PC-9 (cell line): ENCODE results near the gene XXYLT1. TPM values are rescaled to one million over a fixed set of nuclear protein-coding genes. Genes with fewer than 3 reads are reported as not detected.

ENCODE experiments used
- BruUV-seq: library from RNA; stranded (reverse); fragments of 400-500 nt; replicated peaks from 2 replicates; lab custom pipeline; 2021; lab: Mats Ljungman, UMichigan
- CTCF ChIA-PET: fragments of 300-600 bp; sonication (Branson Sonifier 250); formaldehyde crosslinking; loops from one replicate; lab custom pipeline; 2022; ENCODE audit warnings: antibody characterized with exemption; lab: Charles Lee
- POLR2A ChIA-PET: fragments of 300-600 bp; sonication (Branson Sonifier 250); formaldehyde crosslinking; loops from one replicate; lab custom pipeline; 2022; ENCODE audit warnings: antibody characterized with exemption; ENCODE audit not compliant: unreplicated experiment; lab: Charles Lee
- DNase-seq, 2 experiments: peaks; one replicate each; pipeline versions ENCODE4 v3.0.0 to v3.0.0-alpha.2; 2015 to 2022; ENCODE audit warnings: mixed read lengths in 1 of 2
- H2AFZ ChIP-seq: fragments of 200-600 bp; sonication (generic); 2 replicates; pipeline ENCODE4 v1.8.1; 2017; ENCODE audit warnings: antibody characterized with exemption
- H3F3A ChIP-seq: fragments of 200-600 bp; sonication (generic); 2 replicates; pipeline ENCODE4 v1.8.1; 2017; ENCODE audit warnings: antibody characterized with exemption, mild to moderate bottlenecking, low read depth; ENCODE audit not compliant: insufficient read depth
- H3K27ac ChIP-seq: fragments of 200-600 bp; sonication (generic); 2 replicates; pipeline ENCODE4 v1.6.1; 2016; ENCODE audit warnings: mixed run types
- H3K27me3 ChIP-seq: fragments of 200-600 bp; sonication (generic); 2 replicates; pipeline ENCODE4 v1.6.1; 2016; ENCODE audit warnings: low read depth, mixed run types; ENCODE audit not compliant: insufficient read depth
- H3K36me3 ChIP-seq: fragments of 200-600 bp; sonication (generic); 2 replicates; pipeline ENCODE4 v1.6.1; 2016; ENCODE audit warnings: low read depth, mixed run types
- H3K4me1 ChIP-seq: fragments of 200-600 bp; sonication (generic); replicated peaks from 2 replicates; pipeline ENCODE4 v1.6.1; 2016; ENCODE audit warnings: mixed run types; ENCODE audit not compliant: insufficient read depth
- H3K4me2 ChIP-seq: fragments of 200-600 bp; sonication (generic); 2 replicates; pipeline ENCODE4 v1.6.1; 2017; ENCODE audit warnings: mixed run types
- H3K4me3 ChIP-seq: fragments of 200-600 bp; sonication (generic); 2 replicates; pipeline ENCODE4 v1.6.1; 2016; ENCODE audit warnings: mixed run types
- H3K79me2 ChIP-seq: fragments of 200-600 bp; sonication (generic); 2 replicates; pipeline ENCODE4 v1.6.1; 2017; ENCODE audit warnings: low read depth, mixed run types
- H3K9me2 ChIP-seq: fragments of 200-600 bp; sonication (generic); 2 replicates; pipeline ENCODE4 v1.8.1; 2017; ENCODE audit warnings: mild to moderate bottlenecking; ENCODE audit not compliant: insufficient read depth
- H3K9me3 ChIP-seq: fragments of 200-600 bp; sonication (generic); 2 replicates; pipeline ENCODE4 v1.8.1; 2016; ENCODE audit warnings: low read depth; ENCODE audit not compliant: insufficient read depth
- H4K20me1 ChIP-seq: fragments of 200-600 bp; sonication (generic); 2 replicates; pipeline ENCODE4 v1.8.1; 2017; ENCODE audit not compliant: insufficient read depth
- EZH2 ChIP-seq: fragments of 200-600 bp; sonication (generic); IDR thresholded peaks from 2 replicates; pipeline ENCODE4 v1.8.0; 2017; ENCODE audit warnings: antibody characterized with exemption, low read depth
- intact Hi-C: fragments of 100-400 bp; cut with micrococcal nuclease; formaldehyde crosslinking; loops from one replicate; pipeline ENCODE4 v1.10.0; 2022; ENCODE audit not compliant: unreplicated experiment
- total RNA-seq: library from RNA; stranded (reverse); gene quantifications from 2 replicates; pipeline ENCODE4 v1.2.3, GENCODE V29; 2021
- TF ChIP-seq, protein P1 (sequence below): fragments of 200-600 bp; sonication (generic); conservative IDR thresholded peaks from 2 replicates; pipeline ENCODE4 v1.6.1; 2017; ENCODE audit warnings: mixed run types, antibody characterized with exemption, mild to moderate bottlenecking, moderate library complexity

The XXYLT1 gene
- total RNA-seq, 1 experiment from 2014 or later = 13.3 TPM

DNA sequence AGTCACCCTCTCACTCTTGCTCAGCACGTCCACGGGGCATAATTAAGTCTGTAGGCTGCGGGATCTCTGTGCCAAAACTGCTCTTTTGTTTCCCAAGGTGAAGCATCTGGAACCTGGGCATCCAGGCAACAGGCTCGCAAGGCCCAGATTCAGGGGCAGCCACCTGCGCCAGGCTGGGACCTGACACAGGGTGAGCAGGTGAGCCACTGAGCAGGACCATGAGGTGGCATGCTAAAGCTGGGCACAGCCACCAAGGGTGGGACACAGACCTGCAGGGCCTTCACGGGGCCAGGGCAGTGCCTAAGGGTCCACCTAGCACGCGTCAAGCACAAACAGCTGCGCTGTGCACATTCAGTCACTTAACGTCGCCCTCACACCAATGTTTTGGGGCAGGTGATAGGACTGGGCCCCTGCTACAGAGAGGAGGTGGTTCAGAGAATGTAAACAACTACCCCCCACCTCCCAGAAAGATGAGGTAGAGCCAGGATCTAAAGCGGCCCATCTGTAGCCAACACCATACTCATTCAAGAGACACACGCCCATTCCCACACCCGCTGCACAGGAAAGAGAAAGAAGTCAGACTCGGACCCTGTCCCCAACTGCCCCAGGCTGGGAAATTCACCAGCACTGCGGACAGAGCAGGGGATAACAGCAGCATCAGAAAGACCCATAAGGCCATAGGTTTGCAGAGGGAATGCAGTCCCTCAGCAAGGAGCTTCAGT lies 16.3 kb downstream of the XXYLT1 start:
- no TSS peak for BruUV-seq
- H3K9me3 ChIP-seq = no peaks in the 10 kb centered on the region
- peaks cover 10% of the 10 kb centered on the region for H3K4me1 ChIP-seq
- peak in 1 of 2 experiments; percentile 24 for DNase-seq
- H4K20me1 ChIP-seq = no peaks in the 10 kb centered on the region; the same call in 1 of the 2 replicates
- no peak overlapping the region for H3K4me2 ChIP-seq
- no peaks in the 10 kb centered on the region for H3K36me3 ChIP-seq
- H3K4me3 ChIP-seq = no peak overlapping the region
- no peaks in the 10 kb centered on the region for H3K27me3 ChIP-seq
- POLR2A ChIA-PET = no interaction called here
- CTCF ChIA-PET = no interaction called here
- H2AFZ ChIP-seq = no peak overlapping the region
- 0 out of 2 replicates have a peak, but pooled peaks cover 12% of the 10 kb centered on the region for H3K79me2 ChIP-seq
- no peaks in the 10 kb centered on the region for H3K9me2 ChIP-seq
- no peaks in the 10 kb centered on the region for H3F3A ChIP-seq
- intact Hi-C loops = loop anchor here (10.0 kb wide), 1 partner anchor 100 kb away; no protein-coding TSS in a partner anchor
- TF ChIP-seq EZH2 = no peak
- TF ChIP-seq, protein P1, sequence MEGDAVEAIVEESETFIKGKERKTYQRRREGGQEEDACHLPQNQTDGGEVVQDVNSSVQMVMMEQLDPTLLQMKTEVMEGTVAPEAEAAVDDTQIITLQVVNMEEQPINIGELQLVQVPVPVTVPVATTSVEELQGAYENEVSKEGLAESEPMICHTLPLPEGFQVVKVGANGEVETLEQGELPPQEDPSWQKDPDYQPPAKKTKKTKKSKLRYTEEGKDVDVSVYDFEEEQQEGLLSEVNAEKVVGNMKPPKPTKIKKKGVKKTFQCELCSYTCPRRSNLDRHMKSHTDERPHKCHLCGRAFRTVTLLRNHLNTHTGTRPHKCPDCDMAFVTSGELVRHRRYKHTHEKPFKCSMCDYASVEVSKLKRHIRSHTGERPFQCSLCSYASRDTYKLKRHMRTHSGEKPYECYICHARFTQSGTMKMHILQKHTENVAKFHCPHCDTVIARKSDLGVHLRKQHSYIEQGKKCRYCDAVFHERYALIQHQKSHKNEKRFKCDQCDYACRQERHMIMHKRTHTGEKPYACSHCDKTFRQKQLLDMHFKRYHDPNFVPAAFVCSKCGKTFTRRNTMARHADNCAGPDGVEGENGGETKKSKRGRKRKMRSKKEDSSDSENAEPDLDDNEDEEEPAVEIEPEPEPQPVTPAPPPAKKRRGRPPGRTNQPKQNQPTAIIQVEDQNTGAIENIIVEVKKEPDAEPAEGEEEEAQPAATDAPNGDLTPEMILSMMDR = no peak
- H3K27ac ChIP-seq = no peak overlapping the region

DNA sequence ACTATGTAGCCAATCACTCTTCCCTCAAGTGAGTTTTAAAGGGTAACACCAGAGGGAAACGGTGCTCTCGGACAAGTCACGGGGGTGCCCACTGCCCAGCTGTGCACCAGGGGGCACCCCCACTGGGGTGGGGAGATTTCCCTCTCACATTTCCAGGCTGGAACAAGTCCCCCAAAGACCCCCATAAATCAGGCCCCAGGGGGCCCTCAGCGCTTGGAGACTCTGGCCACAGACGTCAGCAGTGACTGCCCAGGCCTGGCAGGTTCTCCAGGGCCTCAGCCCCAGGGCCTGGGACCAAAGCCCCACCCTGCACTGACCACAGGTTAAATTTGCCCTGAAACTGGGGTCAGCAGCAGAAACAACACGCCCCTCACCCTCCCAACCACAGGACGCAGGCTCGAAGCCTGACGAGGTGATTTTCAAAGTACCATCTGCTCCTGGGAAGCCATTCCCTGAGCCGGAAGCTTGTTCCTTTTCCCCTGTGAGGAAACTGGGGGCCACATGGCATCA lies 17.0 kb downstream of the XXYLT1 start:
- POLR2A ChIA-PET = no interaction called here
- Histone ChIP-seq H3K79me2 (0 out of 2 replicates have a peak, but pooled peaks cover 12% of the 10 kb centered on the region), H3K4me3 (no peak overlapping the region), H3F3A (no peaks in the 10 kb centered on the region), H3K36me3 (no peaks in the 10 kb centered on the region), H2AFZ (no peak overlapping the region), H3K9me3 (no peaks in the 10 kb centered on the region), H3K27ac (no peak overlapping the region), H3K9me2 (no peaks in the 10 kb centered on the region), H4K20me1 (no peaks in the 10 kb centered on the region; the same call in 1 of the 2 replicates), H3K27me3 (no peaks in the 10 kb centered on the region), H3K4me1 (peaks cover 6% of the 10 kb centered on the region), H3K4me2 (no peak overlapping the region)
- no TSS peak for BruUV-seq
- intact Hi-C loops = loop anchor here (10.0 kb wide), 1 partner anchor 99 kb away; no protein-coding TSS in a partner anchor
- CTCF ChIA-PET = no interaction called here
- TF ChIP-seq, protein P1 = no peak
- no peak for TF ChIP-seq EZH2
- no peak for DNase-seq

DNA sequence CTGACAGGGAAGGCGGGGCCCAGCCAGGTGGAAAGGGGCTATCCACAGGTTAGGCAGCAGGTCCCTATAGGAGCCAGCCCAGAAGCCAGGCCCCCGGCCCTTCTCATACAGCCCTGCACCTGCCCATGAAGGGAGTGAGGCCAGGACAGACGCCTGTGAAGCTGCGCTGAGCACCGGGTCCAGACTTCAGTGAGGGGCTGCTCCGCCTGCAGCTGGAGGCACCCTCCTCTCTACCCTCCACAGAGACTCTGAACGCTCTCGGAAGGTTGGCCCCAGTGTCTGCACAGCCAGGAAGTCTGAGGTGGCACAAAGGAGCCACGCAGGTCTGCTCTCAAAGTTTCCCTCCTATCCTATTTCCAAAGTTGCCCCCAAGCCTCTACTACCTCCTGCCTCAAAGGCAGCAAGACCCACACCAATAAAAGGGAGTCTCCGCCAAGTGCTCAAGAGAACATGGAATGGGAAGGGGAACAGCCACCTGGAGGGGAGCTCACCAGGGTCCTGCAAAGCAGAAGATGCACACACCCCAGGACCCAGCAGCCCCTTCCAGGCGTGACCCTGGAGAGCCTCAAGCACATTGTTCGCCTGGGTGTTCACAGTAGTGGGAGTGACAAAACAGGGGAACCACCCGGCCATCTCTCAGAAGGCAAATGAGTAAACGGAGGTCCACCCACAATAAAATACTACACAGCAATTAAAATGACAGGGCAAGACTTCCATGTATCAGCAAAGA lies 19.5 kb downstream of the XXYLT1 start:
- Histone ChIP-seq H3F3A (no peaks in the 10 kb centered on the region), H3K4me2 (no peak overlapping the region), H3K27me3 (no peaks in the 10 kb centered on the region), H4K20me1 (no peaks in the 10 kb centered on the region; the same call in 1 of the 2 replicates), H3K27ac (no peak overlapping the region), H2AFZ (no peak overlapping the region), H3K4me3 (no peak overlapping the region), H3K9me3 (no peaks in the 10 kb centered on the region), H3K79me2 (no peaks in the 10 kb centered on the region), H3K36me3 (no peaks in the 10 kb centered on the region), H3K9me2 (no peaks in the 10 kb centered on the region), H3K4me1 (no peaks in the 10 kb centered on the region)
- CTCF ChIA-PET = no interaction called here
- DNase-seq = no peak
- intact Hi-C loops = loop anchor here (10.0 kb wide), 1 partner anchor 97 kb away; no protein-coding TSS in a partner anchor
- TF ChIP-seq EZH2 = no peak
- TF ChIP-seq, protein P1 = no peak
- BruUV-seq = no TSS peak
- POLR2A ChIA-PET = no interaction called here
